Measurements from ENCODE around the gene SCYL2.
A peak's percentile ranks its signal among the peaks of the same experiment; 100 is the strongest.

SCYL2 gene

GRCh38 chr12:100267603-100268281 is 765 bp downstream of the SCYL2 start:
- Histone ChIP-seq H3K36me3 (ENCODE audit: control insufficient read depth in 2 of 2, insufficient read depth in 1 of 2, low read length in 2 of 2) (no peaks in the 10 kb centered on the region), H3K4me3 (ENCODE audit: low read depth, low read length) (peak overlapping the region; percentile 68), H3K27ac (ENCODE audit: extremely low read depth, low read depth, low read length) (peak overlapping the region; percentile 93), H3K9me3 (ENCODE audit: control insufficient read depth, insufficient read depth, low read depth, low read length) (no peaks in the 10 kb centered on the region), H3K4me1 (ENCODE audit: control insufficient read depth, insufficient read depth, low read length) (peaks cover 6% of the 10 kb centered on the region)
- ChIA-PET CTCF (interaction anchor here (0.5 to 1.7 kb wide), 3 partner anchors 87 to 1324 kb away, joined by 3 to 8 read pairs (median 4); no protein-coding TSS in a partner anchor), POLR2A (interaction anchor here (0.6 to 2.6 kb wide), 8 partner anchors 12 to 1285 kb away, joined by 3 to 11 read pairs (median 4); partner anchors contain the start of gene ACTR6)
- TF ChIP-seq ZNF426 (tag by site-specific recombination; IDR thresholded peaks at IDR 0.05) (no peak), ZBTB20 (tag by site-specific recombination; IDR thresholded peaks at IDR 0.05) (peak; percentile 83; the same call in 1 of the 2 replicates), ZNF280D (tag by site-specific recombination; IDR thresholded peaks at IDR 0.05) (no peak), ZNF121 (tag by site-specific recombination; IDR thresholded peaks at IDR 0.05) (no peak), ZSCAN30 (tag by site-specific recombination; IDR thresholded peaks at IDR 0.05) (0 out of 2 replicates have a peak, but pooled peaks have one; percentile 1), ZNF398 (tag by site-specific recombination; IDR thresholded peaks at IDR 0.05) (no peak), SP2 (tag by site-specific recombination; IDR thresholded peaks at IDR 0.05) (no peak), BCL11B (tag by site-specific recombination; IDR thresholded peaks at IDR 0.05; ENCODE audit: low read depth) (no peak), ZNF792 (tag by site-specific recombination; IDR thresholded peaks at IDR 0.05) (no peak), ZSCAN16 (tag by site-specific recombination; IDR thresholded peaks at IDR 0.05) (no peak), ZNF571 (tag by site-specific recombination; IDR thresholded peaks at IDR 0.05) (no peak), KLF9 (tag by site-specific recombination; IDR thresholded peaks at IDR 0.05; ENCODE audit: low read depth) (no peak), CTCF (tag by site-specific recombination; IDR thresholded peaks at IDR 0.05) (peak; percentile 2; the same call in 1 of the 2 replicates), ZNF169 (tag by site-specific recombination; IDR thresholded peaks at IDR 0.05) (no peak), ZNF10 (tag by site-specific recombination; IDR thresholded peaks at IDR 0.05) (no peak), ZBTB48 (tag by site-specific recombination; IDR thresholded peaks at IDR 0.05) (no peak), ZNF350 (tag by site-specific recombination; IDR thresholded peaks at IDR 0.05) (no peak), FEZF1 (tag by site-specific recombination; IDR thresholded peaks at IDR 0.05) (no peak), TSHZ1 (tag by site-specific recombination; IDR thresholded peaks at IDR 0.05; ENCODE audit: borderline replicate concordance) (no peak), PATZ1 (tag by site-specific recombination; IDR thresholded peaks at IDR 0.05) (no peak), ZFP37 (tag by site-specific recombination; IDR thresholded peaks at IDR 0.05) (no peak), ZNF791 (tag by site-specific recombination; IDR thresholded peaks at IDR 0.05) (no peak), ZBTB44 (tag by site-specific recombination; IDR thresholded peaks at IDR 0.05) (no peak), SP3 (tag by site-specific recombination; IDR thresholded peaks at IDR 0.05) (no peak)

All from HEK293 (cell line).